22Rv1 (cell line): ENCODE data around the gene NOVA2.

ENCODE experiments used
- CTCF ChIP-seq: fragments of 450-650 bp; IDR thresholded peaks from 2 replicates; pipeline ENCODE4 v1.5.1; 2017; ENCODE audit warnings: mild to moderate bottlenecking
- ZFX ChIP-seq: fragments of 450-650 bp; IDR thresholded peaks from 2 replicates; pipeline ENCODE4 v1.6.1; 2017; ENCODE audit warnings: antibody characterized with exemption, borderline replicate concordance

DNA sequence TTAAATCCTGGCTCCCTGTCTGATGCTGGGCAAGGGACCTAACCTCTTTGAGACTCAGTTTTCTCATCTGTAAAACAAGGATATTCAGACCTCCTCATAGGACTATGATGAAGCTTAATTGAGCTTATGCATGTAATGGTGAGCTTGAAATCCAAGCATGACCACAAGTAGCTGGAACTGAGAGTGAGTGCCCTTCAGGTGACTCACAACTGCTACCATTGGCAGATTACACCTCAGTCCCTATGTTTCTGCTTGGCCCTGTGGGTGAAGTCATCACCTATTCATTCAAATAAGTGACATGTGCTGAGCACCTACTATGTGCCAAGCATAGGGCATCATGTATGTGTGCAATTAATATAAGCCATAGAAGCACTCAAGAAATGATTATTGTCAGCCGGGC is 25.7 kb downstream of the NOVA2 start:
- TF ChIP-seq CTCF: no peak
- no peak for TF ChIP-seq ZFX
